Measurements from ENCODE around the gene PDCD4.

GRCh38 chr10:110898391-110898790, 26.7 kb downstream of the PDCD4 start:
- TF ChIP-seq CTCF (conservative IDR thresholded peaks at IDR 0.05; ENCODE audit: low read length) (no peak), EZH2phosphoT487 (IDR thresholded peaks at IDR 0.05; ENCODE audit: borderline replicate concordance, low read depth, low read length) (no peak)
